HG02840 (cell line): Measurements from ENCODE around the gene WDR6.

Experiments used
- ATAC-seq: cut with Tn5 transposase; IDR thresholded peaks from one replicate; pipeline ENCODE4 v1.9.1; 2021; ENCODE audit warnings: mild to moderate bottlenecking, moderate library complexity, moderate number of reproducible peaks; ENCODE audit not compliant: unreplicated experiment, low FRiP score

The WDR6 gene

DNA sequence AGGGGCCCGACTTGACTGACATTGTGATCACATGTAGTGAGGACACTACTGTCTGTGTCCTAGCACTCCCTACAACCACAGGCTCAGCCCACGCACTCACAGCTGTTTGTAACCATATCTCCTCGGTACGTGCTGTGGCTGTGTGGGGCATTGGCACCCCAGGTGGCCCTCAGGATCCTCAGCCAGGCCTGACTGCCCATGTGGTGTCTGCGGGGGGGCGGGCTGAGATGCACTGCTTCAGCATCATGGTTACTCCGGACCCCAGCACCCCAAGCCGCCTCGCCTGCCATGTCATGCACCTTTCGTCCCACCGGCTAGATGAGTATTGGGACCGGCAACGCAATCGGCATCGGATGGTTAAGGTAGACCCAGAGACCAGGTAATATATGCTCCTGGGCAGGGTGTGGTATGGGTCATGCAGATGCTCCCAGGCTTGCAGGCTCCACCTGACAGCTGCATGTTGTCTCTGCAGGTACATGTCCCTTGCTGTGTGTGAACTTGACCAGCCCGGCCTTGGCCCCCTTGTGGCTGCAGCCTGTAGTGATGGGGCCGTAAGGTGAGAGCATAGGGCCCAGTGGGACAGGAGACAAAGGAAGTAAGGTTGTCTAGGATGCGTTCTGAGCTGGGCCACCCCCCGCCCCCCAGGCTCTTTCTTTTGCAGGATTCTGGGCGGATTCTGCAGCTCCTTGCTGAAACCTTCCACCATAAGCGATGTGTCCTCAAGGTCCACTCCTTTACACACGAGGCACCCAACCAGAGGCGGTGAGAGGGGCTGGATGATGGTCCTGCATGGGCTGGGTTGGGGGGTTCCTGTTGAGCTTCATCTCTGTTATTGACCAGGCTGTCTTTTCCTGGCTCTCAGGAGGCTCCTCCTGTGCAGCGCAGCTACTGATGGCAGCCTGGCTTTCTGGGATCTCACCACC is 6.8 kb downstream of the WDR6 start:
- no peak for ATAC-seq

GRCh38 chr3:49015072-49015471 is 7.9 kb downstream of the WDR6 start:
- no peak for ATAC-seq

DNA sequence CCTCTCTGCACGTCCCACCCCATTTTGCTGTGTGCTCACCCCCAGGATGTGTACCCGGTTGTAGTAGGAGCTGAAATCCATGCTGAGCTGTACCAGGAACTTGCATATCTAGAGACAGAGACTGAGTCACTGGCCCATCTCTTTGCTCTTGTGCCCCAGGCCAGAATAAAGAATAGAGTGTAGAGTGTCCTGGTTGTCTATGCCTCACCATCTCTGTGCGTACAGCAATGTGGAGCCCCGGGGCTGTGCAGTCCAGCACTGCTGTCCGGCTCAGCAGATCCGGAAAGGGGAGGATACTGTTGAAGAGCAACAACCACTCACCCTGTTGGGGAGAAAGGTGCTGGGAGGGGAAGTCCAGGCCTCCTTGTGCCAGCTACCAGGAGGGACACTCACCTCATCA is 8.6 kb downstream of the WDR6 start:
- no peak for ATAC-seq

DNA sequence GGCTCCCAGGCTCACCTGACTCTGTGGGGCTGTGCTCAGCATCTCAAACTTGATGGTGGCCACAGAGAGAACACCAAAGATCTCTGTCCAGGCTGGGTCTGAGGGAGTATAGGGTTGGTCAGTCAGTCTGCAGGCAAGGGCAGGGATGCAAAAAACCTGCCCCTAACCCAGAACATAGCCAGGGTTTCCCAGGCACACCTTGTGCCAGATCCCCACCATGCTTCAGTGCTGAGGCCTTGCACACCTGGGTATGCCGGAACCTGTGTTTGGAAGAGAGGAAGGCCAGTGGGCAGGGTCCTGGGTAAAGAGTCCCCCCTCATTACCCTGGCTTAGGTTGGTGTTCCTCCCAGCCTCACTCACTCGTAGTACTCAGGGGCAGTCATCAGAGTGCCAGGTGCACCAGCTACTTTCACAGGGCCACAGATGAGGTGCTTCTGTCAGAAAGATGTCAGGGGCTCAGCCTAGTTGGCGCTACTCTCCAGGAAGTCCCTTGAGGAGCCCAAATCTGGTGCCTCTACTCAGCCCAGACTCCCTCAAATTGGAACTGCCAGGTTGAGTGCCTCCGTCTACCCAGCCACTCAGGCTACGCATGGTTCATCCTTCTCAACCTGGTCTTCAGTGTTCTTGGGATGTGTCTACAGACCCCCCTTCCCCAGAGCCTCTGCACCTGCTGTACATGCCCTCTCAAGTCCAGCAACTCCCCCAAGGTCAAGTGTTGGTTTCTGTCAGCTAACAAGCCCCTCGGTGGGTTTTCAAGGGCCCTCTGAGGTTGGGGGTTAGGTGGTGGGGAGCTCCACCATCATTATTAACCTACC is 9.4 kb downstream of the WDR6 start:
- ATAC-seq: no peak

DNA sequence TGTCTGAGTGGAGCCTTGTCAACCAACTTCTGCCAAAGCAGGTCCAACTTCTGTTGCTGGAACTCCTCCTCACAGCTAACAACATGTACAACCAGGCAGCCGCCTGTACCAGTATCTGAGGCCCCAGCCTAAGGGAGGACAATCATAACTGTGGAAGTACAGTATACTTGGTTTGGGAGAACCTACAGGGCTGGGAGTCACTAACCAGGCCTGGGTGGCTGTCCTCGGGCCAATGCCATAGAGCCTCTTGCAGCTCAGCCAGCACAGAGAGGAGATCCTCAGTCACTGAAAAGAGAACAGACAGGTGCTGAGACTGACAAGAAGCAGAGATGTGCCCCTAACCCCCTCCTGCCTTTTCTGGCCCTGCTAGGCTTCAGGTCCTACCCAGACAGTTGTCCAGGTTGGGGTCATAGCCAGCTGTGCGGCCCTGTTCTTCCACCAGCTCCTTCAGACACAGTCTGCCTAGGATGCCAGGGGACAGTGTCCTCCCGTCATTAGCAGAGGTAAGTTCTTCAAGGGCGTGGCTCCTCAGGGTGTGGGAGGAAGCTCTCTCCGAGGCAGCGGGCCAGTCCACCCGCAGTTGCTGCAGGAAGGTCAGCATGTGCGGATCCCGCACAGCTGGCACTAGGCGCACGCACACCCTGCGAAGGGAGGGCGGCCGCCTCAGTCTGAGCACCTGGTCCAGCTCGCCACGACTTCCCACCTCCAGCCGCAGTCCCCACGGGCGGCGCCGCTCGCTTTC is 10.2 kb downstream of the WDR6 start:
- no peak for ATAC-seq

DNA sequence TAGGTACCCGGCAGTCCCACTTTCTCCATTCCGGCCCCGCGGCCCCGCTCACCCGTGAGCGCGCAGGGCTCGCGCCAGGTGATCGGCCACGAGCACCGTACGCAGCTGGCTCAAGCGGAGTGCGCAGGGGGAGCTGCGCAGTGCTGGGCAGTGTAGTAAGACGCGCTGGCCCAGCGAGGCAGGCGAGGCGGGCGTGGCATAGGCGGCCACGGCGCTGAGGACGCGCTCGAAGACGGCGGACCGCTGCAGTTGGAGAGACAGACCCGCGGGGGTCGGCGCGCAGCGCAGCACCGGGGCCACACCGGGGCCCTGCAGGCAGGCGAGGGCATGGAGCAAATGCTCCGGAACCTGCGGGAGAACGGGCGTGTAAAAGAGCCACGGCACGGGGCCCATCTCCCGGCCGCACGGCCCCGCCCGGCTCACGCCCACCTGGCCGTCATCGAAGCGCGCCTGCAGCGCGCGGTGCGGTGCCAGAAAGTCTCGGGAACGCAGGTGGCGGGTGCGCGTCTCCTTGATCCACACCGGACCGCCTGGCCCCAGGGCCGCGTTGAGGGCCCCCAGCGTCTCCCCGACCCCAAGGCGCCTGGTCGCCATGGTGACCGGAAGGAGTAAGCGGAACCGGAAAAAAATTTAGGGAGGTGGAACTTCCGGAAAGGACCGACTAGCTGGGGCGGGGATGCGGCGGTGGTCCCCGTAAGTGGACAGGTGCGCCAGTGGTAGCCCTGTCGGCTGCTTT is 10.9 kb downstream of the WDR6 start, which contains the start of gene DALRD3:
DALRD3 (minus strand) TSS at position 610 of the 736 bp plus-strand sequence; CDS start at position 594, 16 bp downstream.
- no peak for ATAC-seq

DNA sequence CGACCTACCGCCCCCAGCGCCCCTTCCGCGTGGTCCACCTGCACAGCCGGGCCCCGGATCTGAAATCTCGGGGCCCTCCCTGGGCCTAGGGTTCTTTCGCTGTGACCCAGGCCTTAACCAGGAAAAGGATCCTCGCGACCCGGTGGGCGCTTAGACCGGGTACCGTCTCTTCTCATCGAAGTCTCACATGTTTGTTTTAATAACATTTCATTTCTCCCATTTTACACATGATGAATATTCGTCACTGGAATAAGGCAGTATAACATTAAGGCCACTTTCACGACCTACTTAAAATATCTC is 11.5 kb downstream of the WDR6 start:
- ATAC-seq: no peak

GRCh38 chr3:49019941-49020329 is 12.7 kb downstream of the WDR6 start:
- ATAC-seq: no peak

DNA sequence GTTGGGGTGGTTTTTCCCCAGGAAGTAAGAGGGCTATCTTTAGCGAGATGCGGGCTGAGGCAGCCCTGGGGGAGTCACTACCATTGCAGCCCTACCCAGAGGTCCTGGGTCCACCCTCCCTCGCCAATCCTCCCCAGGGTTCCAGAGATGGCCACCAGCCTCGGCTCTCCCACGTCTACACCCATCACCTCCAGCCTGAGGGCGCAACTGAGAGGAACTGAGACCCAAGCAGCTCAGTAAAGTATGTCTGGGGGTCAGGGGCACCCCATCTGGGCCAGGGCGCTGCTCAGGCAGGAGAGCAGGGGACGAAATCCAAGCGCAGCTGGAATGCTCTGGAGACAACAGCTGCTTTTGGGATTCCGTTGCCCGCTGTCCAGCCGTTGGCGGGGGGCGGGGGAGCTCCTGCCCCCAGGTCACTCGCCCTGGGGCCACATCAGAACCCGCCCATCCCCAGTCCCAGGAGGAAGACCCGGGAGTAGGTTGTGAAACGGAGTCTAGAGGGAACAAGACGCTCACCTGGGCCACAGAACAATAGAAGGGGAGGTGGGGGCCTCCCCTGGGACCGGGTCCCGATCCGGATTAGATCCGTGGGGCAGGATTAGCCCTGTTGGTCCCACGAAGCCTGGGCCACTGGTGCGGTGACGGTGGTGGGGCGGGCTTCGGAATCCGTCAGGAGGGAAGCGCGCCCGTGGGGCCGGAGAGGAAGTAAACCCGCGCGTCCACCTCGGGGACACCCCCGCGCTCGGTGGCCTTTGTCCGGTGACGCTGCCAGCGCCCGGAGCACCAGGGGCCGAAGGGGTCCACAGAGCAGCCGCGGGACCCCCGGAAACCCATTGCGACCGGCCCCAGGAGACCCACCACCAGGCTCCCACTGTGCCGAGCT is 13.4 kb downstream of the WDR6 start:
- ATAC-seq: no peak

GRCh38 chr3:49021213-49021812 is 14.1 kb downstream of the WDR6 start:
- ATAC-seq: peak; percentile 50

GRCh38 chr3:49021813-49022687 is 14.9 kb downstream of the WDR6 start, which contains the start of gene NDUFAF3:
Gene NDUFAF3 (plus strand): TSS chr3:49022121. CDS start chr3:49022145, 24 bp downstream.
- peak; percentile 53 for ATAC-seq

- ATAC-seq: no peak
These were observed 15.5 kb downstream of the WDR6 start for GRCh38 chr3:49022688-49023171.

GRCh38 chr3:49023775-49024174 is 16.6 kb downstream of the WDR6 start:
- no peak for ATAC-seq

DNA sequence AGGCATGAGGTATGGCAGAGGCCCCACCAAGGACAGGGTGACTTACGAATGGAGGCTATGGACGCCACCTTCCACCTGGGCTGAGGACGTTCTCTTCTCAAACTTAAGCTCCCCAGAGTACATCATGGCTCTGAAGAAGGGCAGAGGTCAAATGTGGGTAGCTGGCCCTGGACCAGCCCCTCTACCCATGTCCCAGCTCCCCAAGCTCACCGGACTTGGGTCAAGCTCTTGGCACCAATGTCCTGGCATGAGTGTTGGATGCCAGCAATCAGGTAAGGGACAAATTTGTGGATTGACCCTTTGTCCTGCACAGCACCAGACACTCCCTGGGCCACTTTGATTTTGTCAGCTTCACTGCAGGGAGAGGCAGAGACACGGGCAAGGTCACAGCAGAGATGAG is 17.3 kb downstream of the WDR6 start:
- no peak for ATAC-seq

DNA sequence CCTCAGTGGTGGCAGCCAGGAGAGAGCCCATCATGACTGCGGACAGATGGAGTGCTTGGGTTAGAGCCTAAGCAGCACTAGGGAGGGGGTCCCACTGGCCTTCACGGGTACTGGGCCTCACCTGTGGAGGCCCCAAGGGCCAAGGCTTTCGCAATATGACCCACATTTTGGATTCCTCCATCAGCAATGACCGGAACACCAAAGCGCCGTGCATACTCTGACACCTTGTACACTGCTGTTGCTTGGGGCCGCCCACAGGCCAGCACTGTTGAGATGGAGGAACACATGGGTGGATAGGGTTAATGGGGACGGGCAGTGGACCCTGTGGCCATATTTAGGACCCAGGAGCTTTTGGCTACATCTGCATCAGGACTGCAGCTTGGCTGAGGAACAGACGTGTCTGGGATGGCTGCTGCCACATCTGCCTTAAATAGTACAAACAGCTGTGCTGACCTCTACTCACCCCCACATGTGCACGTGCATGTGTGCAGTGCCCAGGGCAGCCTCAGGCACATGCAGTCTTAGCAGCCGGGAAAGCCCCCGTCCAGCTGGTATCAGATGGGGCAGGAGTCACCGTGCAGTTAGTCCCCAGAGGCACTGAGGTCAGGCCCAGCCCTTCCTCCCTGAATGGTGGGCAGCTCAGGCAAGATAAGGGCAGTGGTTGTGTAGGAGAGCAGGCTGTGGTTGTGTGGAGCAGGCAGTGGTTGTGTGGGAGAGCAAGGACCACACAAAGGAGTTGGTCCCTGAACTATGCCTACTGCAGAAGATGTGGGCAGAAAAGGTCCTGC is 18.0 kb downstream of the WDR6 start:
- ATAC-seq: no peak

DNA sequence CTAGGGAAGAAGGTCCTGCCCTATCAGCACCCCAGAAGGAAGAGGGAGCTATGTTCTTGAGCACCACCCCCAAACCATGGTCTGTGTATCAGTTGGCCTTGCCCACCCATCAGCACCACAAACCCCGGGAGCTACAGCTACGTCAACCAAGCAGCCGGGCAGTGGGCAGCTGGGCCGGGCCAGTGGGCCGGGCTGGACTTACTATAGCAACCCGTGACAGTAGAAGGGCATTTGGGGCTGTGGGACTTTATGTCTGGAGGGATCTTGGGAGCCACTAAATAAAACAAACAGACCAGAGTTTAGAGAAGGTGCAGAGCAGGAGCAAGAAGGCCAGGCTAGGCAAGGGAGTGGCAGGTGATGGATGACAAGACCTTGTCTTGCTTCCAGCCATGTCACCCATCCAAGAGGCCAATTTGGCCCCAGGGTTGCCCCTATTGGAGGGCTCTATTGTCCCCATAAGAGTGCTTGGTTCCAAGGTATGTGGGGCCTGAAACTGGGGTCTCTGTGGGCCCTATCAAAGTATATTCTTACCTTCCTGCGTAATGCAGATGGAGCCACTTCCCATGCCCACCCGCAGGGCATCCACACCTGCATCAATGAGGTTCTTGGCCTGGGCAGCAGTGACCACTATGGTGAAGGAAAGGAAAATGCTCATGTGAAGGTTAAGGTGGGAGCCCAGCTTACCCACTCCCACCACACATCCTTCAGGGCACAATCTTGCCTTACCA is 18.8 kb downstream of the WDR6 start:
- no peak for ATAC-seq
